ENCODE measurements around the gene MCF2L2.

MCF2L2 gene

DNA sequence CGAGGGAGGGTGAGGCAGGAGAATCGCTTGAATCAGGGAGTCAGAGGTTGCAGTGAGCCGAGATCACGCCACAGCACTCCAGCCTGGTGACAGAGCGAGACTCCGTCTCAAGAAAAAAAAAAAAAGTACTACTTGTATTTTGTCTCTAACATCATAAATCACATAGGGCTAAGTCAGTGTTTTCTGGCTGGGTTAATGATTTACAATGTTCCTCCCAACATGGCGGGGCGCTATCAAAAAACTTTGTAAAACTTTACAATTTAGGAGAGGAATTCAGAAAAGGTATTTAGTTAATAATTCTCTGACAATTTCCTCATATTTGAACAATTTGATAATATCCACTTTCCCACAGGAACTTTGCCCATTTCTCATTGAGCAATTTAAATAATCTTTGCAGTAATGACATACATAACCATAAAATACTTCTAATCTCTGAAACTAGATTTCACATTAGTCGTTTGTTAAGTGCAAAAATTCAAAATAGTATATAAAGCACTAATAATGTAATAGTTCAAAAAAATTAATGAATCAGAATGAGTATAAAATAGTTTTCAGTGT, 202.0 kb downstream of the MCF2L2 start:
- DNase-seq, result no peak

DNA sequence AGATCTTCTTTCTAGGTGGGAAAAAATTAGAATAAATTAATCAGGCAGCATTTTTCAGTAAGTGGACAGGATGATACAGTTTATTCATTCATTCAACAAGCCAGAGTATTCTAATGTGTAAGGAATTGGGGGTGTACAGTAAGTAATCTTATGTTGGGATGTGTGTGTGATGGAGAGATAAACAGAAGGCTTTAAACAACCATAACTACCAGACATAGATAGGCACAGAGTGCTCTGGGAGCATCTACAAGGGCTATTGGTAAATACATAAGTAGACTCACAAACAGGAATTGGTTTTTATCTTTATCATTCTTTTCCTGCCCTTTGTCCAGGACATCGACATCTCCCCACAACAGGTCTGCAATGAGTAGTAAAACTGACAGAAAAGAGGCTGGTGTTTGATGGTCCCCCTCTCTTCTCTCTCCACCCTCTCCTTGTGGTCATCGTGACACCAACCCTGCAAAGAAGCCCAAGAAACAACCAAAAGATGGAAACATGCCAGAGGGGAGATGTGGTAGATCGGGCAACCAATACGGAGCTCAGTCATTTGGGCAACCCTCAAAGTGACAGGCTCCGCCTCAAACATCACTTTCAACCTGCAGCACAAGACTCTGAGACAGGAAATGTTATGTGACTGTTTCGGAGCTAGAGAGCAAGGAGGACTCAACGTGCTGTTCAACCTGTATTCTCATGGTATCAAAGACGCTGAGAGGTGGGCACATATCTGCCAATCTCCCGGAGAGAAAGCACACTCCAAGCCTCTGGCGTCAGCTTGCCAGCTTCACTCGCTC, 204.0 kb downstream of the MCF2L2 start:
- no peak for DNase-seq

DNA sequence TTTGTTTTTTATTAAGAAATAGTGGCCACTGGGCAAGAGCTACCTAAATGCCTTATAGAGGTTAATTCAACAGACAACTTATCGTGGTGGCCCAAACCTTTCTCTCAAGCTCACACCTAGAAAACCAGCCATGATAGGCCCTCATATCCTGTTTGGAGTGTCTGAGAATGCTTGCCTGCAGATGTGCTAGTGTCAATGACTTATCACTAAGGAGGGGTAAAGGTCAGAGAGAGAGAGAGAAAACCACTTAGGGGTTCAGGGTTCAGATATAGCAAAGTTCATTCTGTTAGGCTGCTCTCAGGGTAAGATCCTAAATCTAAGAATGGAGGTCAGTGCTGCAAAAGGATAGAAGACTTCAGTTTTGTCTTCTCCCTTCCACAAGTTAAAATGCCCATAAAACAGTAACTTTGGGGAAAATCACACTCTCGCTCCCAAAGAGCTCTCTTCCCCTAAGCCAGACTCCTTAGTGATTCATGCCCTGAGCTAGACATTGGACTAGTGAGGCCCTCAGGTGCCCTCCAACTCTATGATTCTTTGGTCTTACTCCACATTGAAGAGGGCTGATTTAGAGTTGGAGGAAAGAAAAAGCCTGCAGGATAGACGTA, 205.7 kb downstream of the MCF2L2 start:
- DNase-seq, result no peak

DNA sequence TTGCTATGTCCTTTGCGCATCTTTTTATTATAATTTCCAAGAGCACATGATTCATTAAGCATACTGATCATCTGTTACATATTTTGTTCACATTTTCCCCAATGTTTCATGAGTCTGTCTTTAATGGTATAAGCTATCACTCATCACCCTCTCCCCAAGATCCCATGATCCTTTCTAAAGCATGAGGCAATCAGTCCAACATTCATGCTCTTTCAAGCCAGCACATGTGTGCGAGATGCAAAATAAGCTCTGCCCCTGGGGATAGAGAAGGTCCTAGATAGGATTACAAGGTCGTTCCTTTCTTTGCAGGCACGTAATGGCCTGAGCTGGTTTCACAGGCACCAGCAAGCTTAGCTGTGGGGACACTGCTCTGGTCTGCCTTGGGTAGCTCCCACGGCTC, 207.6 kb downstream of the MCF2L2 start:
- no peak for DNase-seq

DNA sequence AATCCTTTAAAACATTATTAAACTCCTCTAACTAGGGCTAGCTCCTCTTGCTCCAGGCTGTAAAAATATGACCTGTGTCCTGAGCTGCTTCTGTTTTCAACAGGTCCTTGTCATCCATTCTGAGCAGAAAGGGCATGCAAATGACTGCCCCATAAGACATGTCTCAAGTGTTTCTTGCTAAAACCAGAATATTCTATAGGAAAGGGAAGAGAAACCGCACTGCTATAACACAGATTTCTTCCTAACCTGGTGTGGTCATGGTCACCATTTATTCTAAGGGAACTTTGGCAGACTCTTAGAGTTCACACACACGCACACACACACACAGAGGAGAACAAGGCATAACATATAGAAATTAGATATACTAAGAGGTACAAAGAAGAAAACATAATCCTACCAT, 209.6 kb downstream of the MCF2L2 start:
- no peak for DNase-seq

DNA sequence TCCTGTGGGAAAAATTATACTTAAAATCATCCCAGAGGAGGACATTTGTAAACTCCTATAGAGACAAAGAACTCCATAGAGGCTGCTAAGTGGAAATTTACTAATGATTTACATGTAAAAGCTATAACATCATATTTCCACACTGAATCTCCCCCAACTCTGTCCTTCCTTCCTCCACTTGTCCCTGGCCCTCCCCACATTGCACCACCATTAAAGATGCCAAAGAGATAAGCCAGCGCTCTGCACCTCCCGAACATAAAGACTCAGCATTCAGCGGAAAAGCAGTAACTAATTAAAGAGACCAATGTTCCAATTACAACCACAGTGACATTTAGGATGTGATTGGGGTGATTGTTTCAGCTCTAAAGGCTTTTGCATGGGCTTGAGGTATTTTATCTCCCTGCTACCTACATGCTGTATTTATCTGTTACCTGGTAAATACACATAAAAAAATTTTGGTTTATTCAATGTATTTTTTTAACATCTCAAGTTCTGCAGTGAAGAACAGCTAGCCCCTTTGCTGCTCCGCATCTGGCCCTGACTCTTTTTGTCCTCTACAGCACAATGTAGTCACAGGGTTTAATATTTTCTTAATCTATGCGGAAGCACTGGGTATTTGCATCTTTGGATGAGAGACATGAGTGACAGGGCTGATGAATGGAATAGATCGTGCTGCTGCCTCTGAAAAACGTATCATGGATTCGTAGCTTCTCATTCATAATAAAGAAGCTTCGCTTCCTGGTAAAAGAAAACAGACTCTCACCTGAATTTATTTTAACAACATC, 210.7 kb downstream of the MCF2L2 start:
- DNase-seq, result no peak

DNA sequence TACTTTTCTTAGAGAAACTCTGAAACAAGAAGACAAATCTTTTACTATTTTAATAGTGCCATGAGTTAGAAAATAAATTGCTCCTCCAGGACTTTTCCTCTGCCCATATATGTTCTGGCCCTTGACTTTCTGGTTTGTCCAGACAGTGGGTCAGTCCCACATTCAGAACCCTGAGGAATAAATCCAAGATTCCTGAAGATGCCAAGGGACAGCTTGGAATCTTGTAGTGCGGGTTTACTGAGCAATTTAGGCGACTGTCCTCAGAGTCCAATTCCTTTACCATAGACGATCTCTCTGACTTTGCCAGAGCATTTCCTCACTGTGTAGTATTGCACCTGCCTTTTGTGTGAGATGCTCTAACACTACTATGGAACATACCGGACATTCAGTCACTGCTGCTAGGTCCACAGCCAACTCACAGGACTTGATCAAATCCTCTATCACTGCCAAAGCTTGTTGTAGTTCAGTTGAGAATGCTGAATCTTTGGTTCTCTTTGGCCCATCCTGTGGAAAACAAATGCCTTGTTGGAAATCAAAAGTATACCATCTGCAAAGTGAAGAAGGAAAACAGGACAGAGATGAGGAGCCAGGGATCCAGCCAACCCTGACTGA, 212.7 kb downstream of the MCF2L2 start:
- no peak for DNase-seq

DNA sequence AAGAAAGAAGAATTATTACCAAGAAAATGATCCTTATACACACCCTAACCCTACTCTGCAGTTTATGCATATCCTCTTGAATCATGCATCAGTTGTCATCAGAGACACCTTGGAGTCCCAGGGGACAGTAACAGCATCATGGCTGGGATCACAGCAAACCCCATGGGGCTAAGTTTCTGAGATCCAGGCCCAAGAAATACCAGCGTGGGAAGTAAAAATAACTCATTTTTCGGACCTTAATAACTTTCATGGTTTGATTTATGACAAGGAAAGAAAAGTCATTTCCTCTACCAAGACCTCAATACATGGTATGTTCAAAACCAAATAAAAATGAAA, 214.2 kb downstream of the MCF2L2 start:
- no peak for DNase-seq

DNA sequence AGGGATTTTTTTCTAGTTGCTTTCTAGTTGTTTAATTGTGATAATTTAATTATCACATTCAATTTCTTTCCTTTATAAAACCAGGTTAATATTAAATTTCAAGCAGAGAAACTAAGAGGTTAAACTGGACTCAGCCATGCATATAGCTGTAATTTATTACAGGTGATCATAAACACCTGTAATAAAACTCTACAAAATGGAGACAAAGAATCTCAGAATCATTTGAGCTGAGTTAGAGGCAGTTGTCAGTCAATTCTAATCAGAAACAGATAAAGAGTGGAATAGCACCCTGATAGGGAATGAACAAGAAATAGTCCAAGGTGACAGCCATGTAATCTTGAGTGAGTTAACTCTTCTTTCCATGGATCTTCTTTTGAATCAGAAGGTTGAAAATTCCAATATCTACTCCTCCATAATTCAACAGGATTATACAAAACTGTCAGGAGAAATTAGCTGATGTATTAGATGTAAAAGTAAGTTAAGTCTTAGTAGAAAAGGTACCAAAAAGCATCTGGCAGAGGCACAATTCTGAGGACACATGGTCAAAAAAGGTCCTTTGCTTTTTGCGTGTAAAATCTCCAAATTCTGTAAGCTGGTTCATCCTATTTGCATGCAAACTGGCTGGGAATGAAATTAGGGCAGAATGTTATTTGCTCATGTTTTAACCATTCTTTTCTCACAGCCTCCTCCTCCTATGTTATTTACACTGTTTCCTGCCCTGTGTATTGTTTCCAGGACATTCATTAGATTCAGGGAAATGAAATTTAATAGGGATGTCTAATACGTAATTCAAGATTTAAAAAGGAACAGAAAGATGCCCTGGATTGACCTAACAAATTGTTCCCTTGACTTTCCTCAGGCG, 214.8 kb downstream of the MCF2L2 start:
- no peak for DNase-seq

DNA sequence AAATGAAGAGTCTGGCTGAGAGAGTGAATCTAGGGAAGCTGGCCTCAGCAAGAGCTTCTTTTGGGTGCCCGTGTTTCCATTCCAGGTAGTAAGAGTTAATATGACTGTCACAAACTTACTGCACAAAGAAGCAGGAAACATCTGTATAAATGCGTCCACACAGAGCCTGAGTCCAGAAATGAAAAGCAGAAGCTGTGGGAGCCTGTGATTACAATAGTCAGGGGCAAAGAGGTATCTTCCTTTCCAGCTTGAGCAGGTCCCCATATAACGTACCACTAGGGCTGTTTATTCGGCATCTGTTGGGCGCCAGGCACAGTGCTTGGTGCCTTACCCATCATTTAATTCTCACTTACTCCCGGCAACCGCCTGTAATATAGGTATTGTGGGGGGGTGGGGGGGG, 215.9 kb downstream of the MCF2L2 start:
- no peak for DNase-seq

DNA sequence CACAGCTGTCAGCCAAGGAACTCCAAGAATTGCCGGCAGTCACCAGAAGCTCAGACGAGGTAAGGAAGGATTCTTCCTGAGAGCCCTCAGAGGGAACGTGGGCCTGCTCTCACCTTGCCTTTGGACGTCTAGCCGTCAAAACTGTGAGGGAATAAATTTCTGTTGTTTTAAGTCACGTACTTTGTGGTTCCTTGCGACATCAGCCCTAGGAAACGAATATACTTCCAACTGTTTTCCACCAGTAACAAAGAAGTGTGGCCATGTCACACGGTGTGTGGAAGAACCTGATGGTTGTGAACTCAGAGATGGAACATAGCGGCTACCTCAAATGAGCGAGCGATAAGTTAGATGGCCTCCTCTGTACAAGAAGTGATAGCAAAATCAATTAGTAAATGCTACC, 216.3 kb downstream of the MCF2L2 start:
- no peak for DNase-seq

DNA sequence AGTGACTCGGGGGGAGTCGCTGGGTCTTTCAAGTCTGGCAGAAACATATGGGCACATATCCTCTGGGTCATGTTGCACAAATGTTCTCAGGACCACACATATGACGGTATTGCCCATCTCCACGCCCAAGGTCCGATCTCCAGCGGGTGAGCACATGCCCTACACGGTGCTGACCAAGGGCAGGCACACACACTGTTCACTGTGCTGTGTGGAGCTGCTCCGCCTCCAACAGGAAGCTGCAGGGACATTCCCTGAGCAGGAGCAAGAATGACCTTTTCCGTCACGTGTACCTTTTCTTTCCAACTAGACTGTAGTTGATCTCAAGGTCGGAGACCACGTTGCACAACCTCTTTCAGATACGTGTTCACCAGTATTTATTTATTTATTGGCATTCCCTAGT, 217.1 kb downstream of the MCF2L2 start:
- no peak for DNase-seq

DNA sequence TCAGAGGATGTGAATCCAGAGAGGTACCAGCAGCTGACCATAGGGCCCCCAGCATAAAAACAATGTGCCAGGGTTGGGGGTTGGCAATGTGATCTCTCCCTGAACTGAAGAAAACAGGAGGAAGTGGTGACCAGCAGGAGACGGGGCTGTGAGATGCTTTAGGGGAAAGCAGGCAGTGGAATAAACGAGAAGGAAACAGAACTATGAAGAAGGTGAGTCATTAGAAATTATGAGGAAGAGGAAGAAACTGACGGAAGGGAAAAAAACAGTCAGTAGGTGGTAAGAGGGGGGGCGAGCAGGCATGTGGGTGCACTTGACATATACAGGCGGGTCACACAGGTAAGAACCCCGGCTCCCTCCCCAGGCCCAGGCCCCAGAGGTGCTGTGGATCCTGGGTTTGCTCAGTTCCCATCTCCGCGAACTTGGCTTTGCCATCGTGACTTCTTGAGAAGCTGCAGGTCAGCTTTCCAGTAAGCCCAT, 217.5 kb downstream of the MCF2L2 start:
- DNase-seq, result no peak

DNA sequence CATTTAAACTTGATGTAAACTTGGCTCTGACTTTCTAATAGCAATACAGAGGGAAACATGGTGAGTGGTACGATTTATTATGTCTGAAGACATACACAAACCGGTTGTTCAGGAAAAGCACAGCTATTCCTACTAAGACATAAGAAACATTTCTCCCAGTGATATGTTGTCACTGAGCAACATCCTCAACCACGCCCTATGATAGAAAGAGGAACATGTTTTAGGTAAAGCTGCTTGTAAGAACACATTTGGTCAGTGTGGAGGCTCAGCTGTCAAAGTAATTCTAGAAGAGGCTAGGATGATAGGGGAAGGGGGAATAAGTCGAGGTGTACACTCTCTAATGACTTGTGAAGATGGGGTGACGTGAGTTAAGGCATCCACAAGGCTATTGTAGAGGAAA, 218.1 kb downstream of the MCF2L2 start:
- DNase-seq, result no peak

DNA sequence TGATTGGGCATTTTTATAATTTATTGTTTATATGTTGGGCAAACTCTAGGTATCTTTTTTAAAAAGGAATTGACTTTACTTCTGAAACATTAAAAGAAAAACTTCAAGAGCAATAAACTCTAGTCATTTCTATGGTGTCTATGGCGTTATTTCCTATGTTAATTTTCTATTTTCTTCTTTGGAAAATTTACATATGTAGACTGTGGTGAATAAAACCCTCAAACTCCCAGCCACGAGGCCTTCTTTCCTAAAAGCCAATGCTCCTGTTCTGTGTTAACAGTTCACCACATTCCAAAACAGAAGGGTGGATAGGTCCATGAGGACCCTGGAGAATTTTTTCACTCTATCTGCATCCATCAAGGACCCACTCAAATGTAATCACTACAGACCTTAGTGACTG, 219.6 kb downstream of the MCF2L2 start:
- DNase-seq, result no peak

DNA sequence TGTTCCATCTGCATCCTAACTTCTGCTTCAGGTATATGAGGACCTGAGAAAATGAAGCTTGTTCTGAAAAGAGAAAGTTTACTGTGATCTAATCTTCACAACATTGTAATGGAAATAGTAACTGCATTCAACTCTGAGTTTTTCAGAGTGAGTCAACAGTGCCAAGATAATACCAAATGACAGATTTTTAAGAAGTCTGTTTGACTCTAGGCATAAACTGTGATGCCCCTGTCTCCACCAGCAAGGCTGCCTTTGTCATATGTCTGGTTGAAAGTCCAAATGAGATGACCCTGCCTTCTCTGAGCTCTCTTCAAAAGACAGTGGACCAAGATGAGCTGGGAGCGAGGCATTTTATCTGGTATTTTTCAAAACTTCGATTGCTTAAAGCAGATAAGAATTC, 220.2 kb downstream of the MCF2L2 start:
- DNase-seq, result no peak

DNA sequence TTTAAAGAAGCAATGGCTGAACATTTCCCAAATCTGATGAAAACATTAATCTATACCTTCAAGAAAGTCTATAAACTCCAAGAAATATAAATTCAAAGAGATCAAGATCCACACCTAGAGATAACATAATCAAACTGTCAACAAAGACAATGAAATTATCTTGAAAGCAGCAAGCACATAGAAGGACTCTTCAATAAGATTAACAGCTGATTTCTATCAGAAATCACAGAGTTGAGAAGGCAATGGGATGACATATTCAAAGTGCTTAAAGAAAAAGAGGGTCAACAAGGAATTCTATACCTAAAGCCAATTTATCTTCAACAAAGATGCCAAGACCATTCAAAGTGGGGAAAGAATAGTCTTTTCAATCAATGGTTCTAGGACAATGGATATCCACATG, 224.7 kb downstream of the MCF2L2 start:
- no peak for DNase-seq

DNA sequence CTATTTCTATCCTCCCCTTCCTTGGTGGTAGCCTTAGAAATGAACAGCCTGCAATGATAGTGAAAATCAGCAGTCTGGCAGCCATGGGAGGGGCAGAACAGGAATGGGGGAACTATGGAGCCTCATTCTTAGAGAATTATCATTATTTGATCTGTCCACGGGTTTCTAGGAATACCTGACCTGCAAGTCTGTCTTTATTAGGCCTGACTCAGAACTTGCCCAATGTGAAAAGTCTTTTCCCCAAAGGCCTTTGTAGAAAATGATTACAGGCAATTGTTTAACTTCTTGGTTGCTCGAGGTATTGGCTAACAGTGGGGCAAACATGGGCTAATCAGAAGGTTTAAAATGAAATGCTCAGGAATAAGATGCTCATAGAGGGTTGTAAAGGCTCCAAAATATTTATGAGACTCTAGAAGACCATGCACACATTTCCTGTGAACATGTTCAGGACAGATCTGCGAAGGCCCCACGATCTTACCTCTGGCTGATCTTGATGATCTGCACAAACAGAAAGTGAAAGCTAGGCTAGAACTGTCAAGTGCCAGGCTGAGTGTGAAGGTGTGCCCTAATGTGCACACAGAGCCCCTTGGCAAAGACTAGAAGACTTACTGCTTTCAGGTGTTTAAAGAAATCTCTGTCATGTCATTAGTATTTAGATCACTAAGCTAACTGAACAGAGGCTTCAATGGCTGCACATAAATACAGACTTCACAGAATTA, 226.3 kb downstream of the MCF2L2 start:
- no peak for DNase-seq

DNA sequence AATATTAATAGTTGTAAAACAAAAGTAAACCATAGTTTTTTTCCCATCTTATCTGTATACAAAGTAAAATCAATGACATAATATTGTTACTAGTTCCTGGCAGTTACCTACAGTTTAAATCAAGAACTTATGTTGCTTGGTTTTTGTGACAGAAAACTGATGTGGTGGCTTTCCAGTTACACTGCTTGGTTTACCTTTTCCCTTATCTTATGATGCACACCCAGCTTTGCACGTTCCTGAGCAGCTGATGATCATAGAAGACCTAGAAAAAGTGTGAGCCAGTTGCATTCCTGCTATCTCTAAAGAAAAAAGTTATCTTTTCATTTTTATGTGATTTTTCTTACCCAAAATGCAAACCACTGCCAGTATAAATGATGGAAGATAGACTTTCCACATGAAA, 229.5 kb downstream of the MCF2L2 start:
- DNase-seq, result no peak

DNA sequence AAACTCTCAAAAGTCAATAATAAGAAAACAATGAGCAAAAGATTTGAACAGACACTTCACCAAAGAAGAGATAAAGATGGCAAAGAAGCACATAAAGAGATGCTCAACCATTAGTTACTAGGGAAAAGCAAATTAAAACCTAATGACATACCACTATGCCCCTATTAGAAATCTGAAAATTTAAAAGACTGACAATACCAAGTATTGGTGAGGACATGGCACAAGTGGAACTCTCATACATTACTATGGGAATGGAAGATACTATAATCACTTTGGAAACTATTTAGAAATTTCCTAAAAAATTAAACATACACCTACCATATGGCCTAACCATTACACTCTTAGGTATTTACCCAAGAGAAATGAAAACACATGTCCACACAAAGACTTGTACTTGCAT, 230.7 kb downstream of the MCF2L2 start:
- no peak for DNase-seq

DNA sequence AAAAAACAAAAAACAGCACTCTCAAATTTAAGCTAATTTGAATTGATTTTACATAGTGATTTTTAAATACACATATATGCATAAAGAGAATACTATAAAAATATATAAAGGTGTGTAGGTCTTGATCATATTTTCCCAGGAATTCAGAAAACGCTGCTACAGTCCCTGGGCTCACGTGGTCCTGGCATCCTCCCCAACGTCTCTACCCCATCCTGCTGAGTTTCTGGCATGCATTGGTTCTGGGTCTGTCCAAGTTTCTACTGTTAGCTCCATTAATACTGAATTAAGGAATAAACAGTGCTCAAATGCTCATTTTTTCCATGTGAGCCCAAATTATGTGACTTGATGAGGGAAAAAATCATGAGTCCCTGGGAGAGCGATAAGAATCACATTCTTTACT, 233.2 kb downstream of the MCF2L2 start:
- no peak for DNase-seq

All from SW 1271 (cell line).